SK-N-MC (cell line): ENCODE data around the gene VSIG4.

Experiments
- EZH2 ChIP-seq: fragments of 200-600 bp; sonication (generic); IDR thresholded peaks from one replicate; pipeline ENCODE4 v1.6.1; 2017; ENCODE audit warnings: antibody characterized with exemption
- FOXP2 ChIP-seq: optimal IDR thresholded peaks from 2 replicates; pipeline ENCODE3; 2011; ENCODE audit warnings: mild to moderate bottlenecking, moderate library complexity; ENCODE audit not compliant: insufficient read depth; ENCODE audit errors: extremely low read length, control extremely low read depth
- POLR2AphosphoS5 ChIP-seq: IDR thresholded peaks from 2 replicates; pipeline ENCODE4 v1.6.1; 2012; ENCODE audit warnings: mild to moderate bottlenecking, low read depth, low read length, borderline replicate concordance

GRCh38 chrX:66035667-66036066 lies 4.2 kb downstream of the VSIG4 start:
- no peak for TF ChIP-seq POLR2AphosphoS5
- no peak for TF ChIP-seq EZH2
- TF ChIP-seq FOXP2, result no peak
